Stomach (tissue), 19 donors: ENCODE data around the gene TTC21A. TPM values are rescaled to one million over a fixed set of nuclear protein-coding genes. Genes with fewer than 3 reads are reported as not detected.
"Not testable (repeated sequence)": the region's sequence is repeated elsewhere in the genome, so short reads cannot be mapped to it uniquely, and the experiment has no call there.

Experiments used
- DNase-seq, 2 donors: peaks; one replicate each; pipeline versions ENCODE4 v3.0.0 to v3.0.0-alpha.2; 2013 to 2019
- H3K27ac ChIP-seq, 5 donors: fragments of 200-600 bp in 4 of 5; sonication (generic) in 4 of 5; one replicate each; pipeline ENCODE4 v1.5.1; 2013 to 2019; ENCODE audit warnings: mild to moderate bottlenecking in 1 of 5, moderate library complexity in 1 of 5
- H3K27me3 ChIP-seq, 3 donors: fragments of 200-600 bp; sonication (generic); one replicate each; pipeline ENCODE4 v1.5.1; 2017 to 2019; ENCODE audit warnings: mixed run types in 1 of 3
- H3K36me3 ChIP-seq, 4 donors: fragments of 200-600 bp; sonication (generic); 1 replicate in 3 of 4; 2 replicates in 1 of 4; pipeline ENCODE4 v1.5.1; 2016 to 2019
- H3K4me1 ChIP-seq, 4 donors: fragments of 200-600 bp; sonication (generic); one replicate each; pipeline ENCODE4 v1.5.1; 2016 to 2019
- H3K4me3 ChIP-seq, 4 donors: fragments of 200-600 bp; sonication (generic) in 3 of 4; one replicate each; pipeline ENCODE4 v1.5.1; 2016 to 2019; ENCODE audit warnings: mild to moderate bottlenecking in 1 of 4
- H3K9me3 ChIP-seq, 4 donors: fragments of 200-600 bp; sonication (generic); one replicate each; pipeline ENCODE4 v1.5.1; 2016 to 2019
- EP300 ChIP-seq: sonication (generic); formaldehyde crosslinking; IDR thresholded peaks from one replicate; pipeline ENCODE4 v1.6.1; 2017; ENCODE audit warnings: antibody characterized with exemption
- POLR2A ChIP-seq, 4 donors: fragments of 450-650 bp; IDR thresholded peaks; one replicate each; pipeline ENCODE4 v1.6.1; 2016; ENCODE audit warnings: antibody characterized with exemption in 4 of 4, control low read depth in 2 of 4, mild to moderate bottlenecking in 1 of 4, moderate library complexity in 1 of 4
- POLR2AphosphoS5 ChIP-seq, 3 donors: sonication (generic); formaldehyde crosslinking; IDR thresholded peaks; one replicate each; pipeline ENCODE4 v1.6.1; 2016; ENCODE audit warnings: antibody characterized with exemption in 3 of 3
- WGBS, 5 donors: extraction: QIAGEN DNeasy Blood & Tissue Kit in 3 of 5; methylation state at CpG; one replicate each; pipeline versions ENCODE4 v1.1.5 to v1.1.7; 2013 to 2018; 5-methylcytosine and 5-hydroxymethylcytosine counted together
- intact Hi-C: fragments of 100-400 bp; cut with DNase I; formaldehyde crosslinking; loops from one replicate; pipeline ENCODE4 v1.15.1; 2023; ENCODE audit warnings: low total_unique reads
- long read RNA-seq, 10 donors: transcript quantifications; one replicate each; lab custom pipeline, GENCODE V29; 2026
- polyA plus RNA-seq, 3 donors: library from polyadenylated mRNA; stranded (reverse); fragments of 200-250 nt; gene quantifications; one replicate each; pipeline ENCODE4 v1.2.3, GENCODE V29; 2013
- total RNA-seq, 5 donors: library from RNA; depleted of rRNA; stranded (reverse); fragments of >200 nt; gene quantifications; one replicate each; pipeline versions ENCODE4 v1.1.0 to v1.2.3, GENCODE V29; 2014 to 2016
- TF ChIP-seq, protein P1 (sequence below), 7 experiments: fragments of 450-650 bp in 4 of 7; fragments of 200-600 bp in 3 of 7; sonication (generic) in 3 of 7; IDR thresholded peaks; one replicate each; pipeline ENCODE4 v1.5.1; 2016 to 2019; ENCODE audit warnings: antibody characterized with exemption in 7 of 7, control low read depth in 2 of 7, mild to moderate bottlenecking in 1 of 7
- donor health status: healthy with polysubstance abuse.
- donor health status: Bipolar disorder and iron deficiency.
- donor health status: healthy.

The TTC21A gene, protein sequence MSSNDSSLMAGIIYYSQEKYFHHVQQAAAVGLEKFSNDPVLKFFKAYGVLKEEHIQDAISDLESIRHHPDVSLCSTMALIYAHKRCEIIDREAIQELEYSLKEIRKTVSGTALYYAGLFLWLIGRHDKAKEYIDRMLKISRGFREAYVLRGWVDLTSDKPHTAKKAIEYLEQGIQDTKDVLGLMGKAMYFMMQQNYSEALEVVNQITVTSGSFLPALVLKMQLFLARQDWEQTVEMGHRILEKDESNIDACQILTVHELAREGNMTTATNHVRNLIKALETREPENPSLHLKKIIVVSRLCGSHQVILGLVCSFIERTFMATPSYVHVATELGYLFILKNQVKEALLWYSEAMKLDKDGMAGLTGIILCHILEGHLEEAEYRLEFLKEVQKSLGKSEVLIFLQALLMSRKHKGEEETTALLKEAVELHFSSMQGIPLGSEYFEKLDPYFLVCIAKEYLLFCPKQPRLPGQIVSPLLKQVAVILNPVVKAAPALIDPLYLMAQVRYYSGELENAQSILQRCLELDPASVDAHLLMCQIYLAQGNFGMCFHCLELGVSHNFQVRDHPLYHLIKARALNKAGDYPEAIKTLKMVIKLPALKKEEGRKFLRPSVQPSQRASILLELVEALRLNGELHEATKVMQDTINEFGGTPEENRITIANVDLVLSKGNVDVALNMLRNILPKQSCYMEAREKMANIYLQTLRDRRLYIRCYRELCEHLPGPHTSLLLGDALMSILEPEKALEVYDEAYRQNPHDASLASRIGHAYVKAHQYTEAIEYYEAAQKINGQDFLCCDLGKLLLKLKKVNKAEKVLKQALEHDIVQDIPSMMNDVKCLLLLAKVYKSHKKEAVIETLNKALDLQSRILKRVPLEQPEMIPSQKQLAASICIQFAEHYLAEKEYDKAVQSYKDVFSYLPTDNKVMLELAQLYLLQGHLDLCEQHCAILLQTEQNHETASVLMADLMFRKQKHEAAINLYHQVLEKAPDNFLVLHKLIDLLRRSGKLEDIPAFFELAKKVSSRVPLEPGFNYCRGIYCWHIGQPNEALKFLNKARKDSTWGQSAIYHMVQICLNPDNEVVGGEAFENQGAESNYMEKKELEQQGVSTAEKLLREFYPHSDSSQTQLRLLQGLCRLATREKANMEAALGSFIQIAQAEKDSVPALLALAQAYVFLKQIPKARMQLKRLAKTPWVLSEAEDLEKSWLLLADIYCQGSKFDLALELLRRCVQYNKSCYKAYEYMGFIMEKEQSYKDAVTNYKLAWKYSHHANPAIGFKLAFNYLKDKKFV (N-terminal part only)
- total RNA-seq (10 to 100 TPM in 1 of 5 donors, 1 to 10 TPM in 3, under 1 TPM in 1; 0.89 to 10.3 (median 2.9) TPM), polyA plus RNA-seq (10 to 100 TPM in 1 of 3 donors, 1 to 10 TPM in 2; 5.1 to 17.7 (median 7.5) TPM)
- long read RNA-seq, donor 1: 0 reads
- long read RNA-seq, donor 2, partial matches to known transcripts: 0 of 1 reads
- long read RNA-seq, donor 2, other reads (novel, unspliced or antisense): 0 of 1 reads
- long read RNA-seq, donor 3, partial matches to known transcripts: 0 of 1 reads
- long read RNA-seq, donor 3, other reads (novel, unspliced or antisense): 0 of 1 reads
- long read RNA-seq, donor 4: 0 reads
- long read RNA-seq, donor 5: 0 reads
- long read RNA-seq, donor 6: 0 reads
- long read RNA-seq, donor 7, partial matches to known transcripts: 0 of 1 reads
- long read RNA-seq, donor 7, other reads (novel, unspliced or antisense): 0 of 1 reads
- long read RNA-seq, donor 8, partial matches to known transcripts: 0 of 1 reads
- long read RNA-seq, donor 8, other reads (novel, unspliced or antisense): 0 of 1 reads
- long read RNA-seq, donor 9: 0 reads
- long read RNA-seq, donor 10: 0 reads

DNA sequence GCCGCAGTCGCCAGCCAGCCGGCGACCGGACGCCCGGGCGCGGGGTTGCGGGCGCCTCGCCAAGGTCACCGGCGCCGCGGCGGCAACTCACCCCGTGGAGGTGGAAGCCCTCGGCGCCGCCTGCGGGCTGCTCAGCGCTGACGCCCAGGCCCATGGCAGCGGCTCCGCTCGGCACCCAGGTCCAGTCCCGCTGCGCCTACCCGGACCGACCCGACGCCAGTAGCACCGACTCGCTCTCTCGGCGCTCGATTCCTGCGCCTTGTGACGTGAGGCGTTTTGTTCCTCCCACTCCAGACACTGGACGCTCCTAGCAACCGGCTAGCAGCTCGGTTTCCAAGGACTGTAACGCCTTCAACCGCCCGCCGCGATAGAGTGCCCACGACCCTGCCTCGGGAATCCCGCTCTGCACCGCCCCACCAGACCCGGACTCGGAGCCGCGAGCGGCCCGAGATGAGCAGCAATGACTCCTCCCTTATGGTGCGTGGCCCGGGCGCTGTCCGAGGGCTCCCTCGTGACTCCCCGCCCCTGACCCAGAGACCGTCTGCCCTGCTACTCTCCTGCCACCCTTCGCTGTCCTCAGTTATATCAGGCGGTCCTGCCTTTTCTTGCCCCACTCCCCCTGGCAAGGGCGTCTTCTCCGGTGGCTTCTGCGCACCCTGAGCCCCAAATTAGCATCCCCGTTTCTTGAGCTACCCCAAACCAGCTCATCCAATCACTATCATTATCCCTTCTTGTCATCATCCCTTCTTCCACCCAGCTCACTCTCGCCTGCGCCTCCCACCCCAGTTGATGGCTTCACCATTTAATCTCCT lies at the start of gene TTC21A, which contains the start of gene GORASP1:
TTC21A (plus strand) TSS at position 293 of the 812 bp plus-strand sequence; CDS start at position 451, 158 bp downstream.
GORASP1 (minus strand) TSS at position 240 of the 812 bp plus-strand sequence; CDS start at position 154, 86 bp downstream.
- intact Hi-C loops: no loop called here
- peak within 1 kb of the TSS; percentile 87 to 99 (median 94) for H3K4me3 ChIP-seq
- H3K27ac ChIP-seq: peak within 1 kb of the TSS; percentile 92 to 98 (median 95)
- TF ChIP-seq POLR2A (IDR thresholded peaks at IDR 0.05) (peak in 1 of 4 donors; percentile 12), EP300 (no peak), POLR2AphosphoS5 (IDR thresholded peaks at IDR 0.05) (peak; percentile 83 to 95 (median 94))
- TF ChIP-seq, protein P1, sequence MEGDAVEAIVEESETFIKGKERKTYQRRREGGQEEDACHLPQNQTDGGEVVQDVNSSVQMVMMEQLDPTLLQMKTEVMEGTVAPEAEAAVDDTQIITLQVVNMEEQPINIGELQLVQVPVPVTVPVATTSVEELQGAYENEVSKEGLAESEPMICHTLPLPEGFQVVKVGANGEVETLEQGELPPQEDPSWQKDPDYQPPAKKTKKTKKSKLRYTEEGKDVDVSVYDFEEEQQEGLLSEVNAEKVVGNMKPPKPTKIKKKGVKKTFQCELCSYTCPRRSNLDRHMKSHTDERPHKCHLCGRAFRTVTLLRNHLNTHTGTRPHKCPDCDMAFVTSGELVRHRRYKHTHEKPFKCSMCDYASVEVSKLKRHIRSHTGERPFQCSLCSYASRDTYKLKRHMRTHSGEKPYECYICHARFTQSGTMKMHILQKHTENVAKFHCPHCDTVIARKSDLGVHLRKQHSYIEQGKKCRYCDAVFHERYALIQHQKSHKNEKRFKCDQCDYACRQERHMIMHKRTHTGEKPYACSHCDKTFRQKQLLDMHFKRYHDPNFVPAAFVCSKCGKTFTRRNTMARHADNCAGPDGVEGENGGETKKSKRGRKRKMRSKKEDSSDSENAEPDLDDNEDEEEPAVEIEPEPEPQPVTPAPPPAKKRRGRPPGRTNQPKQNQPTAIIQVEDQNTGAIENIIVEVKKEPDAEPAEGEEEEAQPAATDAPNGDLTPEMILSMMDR (IDR thresholded peaks at IDR 0.05): no peak
- WGBS, 5 donors: 0 to 1% (median 1%) methylated on average over 22 to 74 of the region's 74 CpGs
- no peaks in the 10 kb centered on the region for H3K27me3 ChIP-seq
- no peaks in the 10 kb centered on the region for H3K9me3 ChIP-seq
- peaks cover 40 to 57% (median 51%) of the 10 kb centered on the region in 4 donors for H3K4me1 ChIP-seq
- H3K36me3 ChIP-seq: peaks cover 0 to 37% (median 14%) of the 10 kb centered on the region in 4 donors
- peak; percentile 89 to 97 for DNase-seq

DNA sequence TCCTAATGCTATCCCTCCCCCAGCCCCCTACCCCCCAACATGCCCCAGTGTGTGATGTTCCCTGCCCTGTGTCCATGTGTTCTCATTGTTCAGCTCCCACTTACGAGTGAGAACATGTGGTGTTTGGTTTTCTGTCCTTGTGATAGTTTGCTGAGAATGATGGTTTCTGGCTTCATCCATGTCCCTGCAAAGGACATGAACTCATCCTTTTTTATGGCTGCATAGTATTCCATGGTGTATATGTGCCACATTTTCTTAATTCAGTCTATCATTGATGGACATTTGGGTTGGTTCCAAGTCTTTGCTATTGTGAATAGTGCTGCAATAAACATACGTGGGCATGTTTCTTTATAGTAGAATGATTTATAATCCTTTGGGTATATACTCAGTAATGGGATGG lies 46.3 kb upstream of the TTC21A start:
- H3K27ac ChIP-seq, H3K9me3 ChIP-seq, intact Hi-C loops, DNase-seq, H3K27me3 ChIP-seq, H3K4me3 ChIP-seq: not testable (repeated sequence)
- peaks cover 0 to 16% (median 8%) of the 10 kb centered on the region in 4 donors for H3K4me1 ChIP-seq
- peaks cover 0 to 18% (median 8%) of the 10 kb centered on the region in 4 donors for H3K36me3 ChIP-seq
- 91 to 96% (median 94%) methylated on average over 2 of the region's 2 CpGs for WGBS, 5 donors

DNA sequence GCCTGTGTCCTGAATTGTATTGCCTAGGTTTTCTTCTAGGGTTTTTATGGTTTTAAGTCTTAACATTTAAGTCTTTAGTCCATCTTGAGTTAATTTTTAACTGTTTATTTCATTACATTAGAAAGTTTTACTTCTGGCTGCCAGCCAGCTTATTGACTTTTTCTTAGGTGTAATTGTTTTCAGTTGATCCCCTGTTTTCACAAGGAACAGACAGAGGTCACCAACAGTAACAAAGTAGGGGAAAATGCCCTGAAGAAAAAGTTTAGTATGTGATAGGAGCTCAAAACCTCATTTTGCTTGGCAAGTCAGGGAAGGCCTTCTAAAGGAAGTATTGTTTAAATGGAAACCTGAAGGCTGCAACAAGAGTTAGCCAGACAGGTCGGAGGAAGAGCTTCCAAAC lies 45.3 kb upstream of the TTC21A start:
- Histone ChIP-seq H3K27me3 (no peaks in the 10 kb centered on the region), H3K36me3 (peaks cover 4 to 27% (median 18%) of the 10 kb centered on the region in 4 donors), H3K4me1 (peaks cover 0 to 12% (median 5%) of the 10 kb centered on the region in 4 donors), H3K27ac (no peak overlapping the region), H3K4me3 (no peak overlapping the region), H3K9me3 (no peaks in the 10 kb centered on the region)
- no peak for DNase-seq
- WGBS, 5 donors: 45 to 73% (median 70%) methylated on average over 1 of the region's 1 CpG
- TF ChIP-seq POLR2AphosphoS5 (IDR thresholded peaks at IDR 0.05): no peak
- no peak for TF ChIP-seq POLR2A (IDR thresholded peaks at IDR 0.05)
- TF ChIP-seq EP300: no peak
- TF ChIP-seq, protein P1 (IDR thresholded peaks at IDR 0.05): no peak
- intact Hi-C loops: no loop called here
